ENCODE measurements around the gene COX6B2.

COX6B2 gene

GRCh38 chr19:55304279-55304978 lies 50.1 kb downstream of the COX6B2 start:
- Histone ChIP-seq H3K36me3 (replicated peaks; ENCODE audit: insufficient read depth, low read length) (no peaks in the 10 kb centered on the region), H3F3A (ENCODE audit: insufficient read depth, low read length) (peaks cover 12% of the 10 kb centered on the region), H3K27ac (ENCODE audit: low read length) (no peak overlapping the region), H3K4me3 (ENCODE audit: low read length) (no peak overlapping the region), H3K9me2 (replicated peaks; ENCODE audit: insufficient read depth, low read length) (no peaks in the 10 kb centered on the region), H3K79me2 (ENCODE audit: low read length) (peaks cover 9% of the 10 kb centered on the region; the same call in 1 of the 2 replicates), H3K27me3 (replicated peaks; ENCODE audit: insufficient read depth, low read length) (no peaks in the 10 kb centered on the region), H3K9ac (ENCODE audit: low read length) (no peak overlapping the region), H3K9me3 (replicated peaks; ENCODE audit: insufficient read depth, low read length) (no peaks in the 10 kb centered on the region), H4K20me1 (ENCODE audit: insufficient read depth, low read length) (no peaks in the 10 kb centered on the region), H2AFZ (ENCODE audit: low read length) (no peak overlapping the region), H3K4me1 (ENCODE audit: low read length) (peaks cover 14% of the 10 kb centered on the region), H3K4me2 (ENCODE audit: low read depth, low read length) (no peak overlapping the region)
- TF ChIP-seq EZH2phosphoT487 (IDR thresholded peaks at IDR 0.05; ENCODE audit: low read length) (no peak), EZH2 (optimal IDR thresholded peaks at IDR 0.05; ENCODE audit: low read depth, low read length) (no peak)
- TF ChIP-seq, protein P1, sequence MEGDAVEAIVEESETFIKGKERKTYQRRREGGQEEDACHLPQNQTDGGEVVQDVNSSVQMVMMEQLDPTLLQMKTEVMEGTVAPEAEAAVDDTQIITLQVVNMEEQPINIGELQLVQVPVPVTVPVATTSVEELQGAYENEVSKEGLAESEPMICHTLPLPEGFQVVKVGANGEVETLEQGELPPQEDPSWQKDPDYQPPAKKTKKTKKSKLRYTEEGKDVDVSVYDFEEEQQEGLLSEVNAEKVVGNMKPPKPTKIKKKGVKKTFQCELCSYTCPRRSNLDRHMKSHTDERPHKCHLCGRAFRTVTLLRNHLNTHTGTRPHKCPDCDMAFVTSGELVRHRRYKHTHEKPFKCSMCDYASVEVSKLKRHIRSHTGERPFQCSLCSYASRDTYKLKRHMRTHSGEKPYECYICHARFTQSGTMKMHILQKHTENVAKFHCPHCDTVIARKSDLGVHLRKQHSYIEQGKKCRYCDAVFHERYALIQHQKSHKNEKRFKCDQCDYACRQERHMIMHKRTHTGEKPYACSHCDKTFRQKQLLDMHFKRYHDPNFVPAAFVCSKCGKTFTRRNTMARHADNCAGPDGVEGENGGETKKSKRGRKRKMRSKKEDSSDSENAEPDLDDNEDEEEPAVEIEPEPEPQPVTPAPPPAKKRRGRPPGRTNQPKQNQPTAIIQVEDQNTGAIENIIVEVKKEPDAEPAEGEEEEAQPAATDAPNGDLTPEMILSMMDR (IDR thresholded peaks at IDR 0.05; ENCODE audit: low read length), result no peak
- no peak for DNase-seq

- H3K4me2 ChIP-seq (ENCODE audit: low read depth, low read length), result no peak overlapping the region
- H2AFZ ChIP-seq (ENCODE audit: low read length), result no peak overlapping the region
- H3K9me3 ChIP-seq (replicated peaks; ENCODE audit: insufficient read depth, low read length), result no peaks in the 10 kb centered on the region
- H3K79me2 ChIP-seq (ENCODE audit: low read length), result 0 out of 2 replicates have a peak, but pooled peaks cover 4% of the 10 kb centered on the region
- no peaks in the 10 kb centered on the region for H3K36me3 ChIP-seq (replicated peaks; ENCODE audit: insufficient read depth, low read length)
- H3K9me2 ChIP-seq (replicated peaks; ENCODE audit: insufficient read depth, low read length), result no peaks in the 10 kb centered on the region
- peaks cover 12% of the 10 kb centered on the region for H3F3A ChIP-seq (ENCODE audit: insufficient read depth, low read length)
- H3K4me3 ChIP-seq (ENCODE audit: low read length), result no peak overlapping the region
- H3K9ac ChIP-seq (ENCODE audit: low read length), result no peak overlapping the region
- H4K20me1 ChIP-seq (ENCODE audit: insufficient read depth, low read length), result no peaks in the 10 kb centered on the region
- TF ChIP-seq EZH2 (optimal IDR thresholded peaks at IDR 0.05; ENCODE audit: low read depth, low read length), result no peak
- TF ChIP-seq, protein P1 (IDR thresholded peaks at IDR 0.05; ENCODE audit: low read length), result no peak
- TF ChIP-seq EZH2phosphoT487 (IDR thresholded peaks at IDR 0.05; ENCODE audit: low read length), result no peak
- no peaks in the 10 kb centered on the region for H3K27me3 ChIP-seq (replicated peaks; ENCODE audit: insufficient read depth, low read length)
- H3K4me1 ChIP-seq (ENCODE audit: low read length), result peaks cover 9% of the 10 kb centered on the region
- H3K27ac ChIP-seq (ENCODE audit: low read length), result no peak overlapping the region
- DNase-seq, result no peak
These were observed 51.0 kb downstream of the COX6B2 start for GRCh38 chr19:55303477-55303876.

GRCh38 chr19:55302318-55302703 lies 52.2 kb downstream of the COX6B2 start:
- H3K4me2 ChIP-seq (ENCODE audit: low read depth, low read length), result peak overlapping the region; percentile 80

More at GRCh38 chr19:55302318-55302703, 52.2 kb downstream of the COX6B2 start:
- H3K36me3 ChIP-seq (replicated peaks; ENCODE audit: insufficient read depth, low read length), result no peaks in the 10 kb centered on the region
- H3K9me2 ChIP-seq (replicated peaks; ENCODE audit: insufficient read depth, low read length), result no peaks in the 10 kb centered on the region
- H3F3A ChIP-seq (ENCODE audit: insufficient read depth, low read length), result peaks cover 6% of the 10 kb centered on the region; the same call in 1 of the 2 replicates
- peak overlapping the region; percentile 76 for H2AFZ ChIP-seq (ENCODE audit: low read length)
- H3K9me3 ChIP-seq (replicated peaks; ENCODE audit: insufficient read depth, low read length), result no peaks in the 10 kb centered on the region
- DNase-seq, result no peak
- H3K4me1 ChIP-seq (ENCODE audit: low read length), result peaks cover 7% of the 10 kb centered on the region
- H3K9ac ChIP-seq (ENCODE audit: low read length), result peak overlapping the region; percentile 57
- H3K27me3 ChIP-seq (replicated peaks; ENCODE audit: insufficient read depth, low read length), result no peaks in the 10 kb centered on the region
- 0 out of 2 replicates have a peak, but pooled peaks cover 4% of the 10 kb centered on the region for H3K79me2 ChIP-seq (ENCODE audit: low read length)
- no peaks in the 10 kb centered on the region for H4K20me1 ChIP-seq (ENCODE audit: insufficient read depth, low read length)
- H3K4me3 ChIP-seq (ENCODE audit: low read length), result peak overlapping the region; percentile 62
- TF ChIP-seq EZH2phosphoT487 (IDR thresholded peaks at IDR 0.05; ENCODE audit: low read length) (no peak), EZH2 (optimal IDR thresholded peaks at IDR 0.05; ENCODE audit: low read depth, low read length) (no peak)
- TF ChIP-seq, protein P1 (IDR thresholded peaks at IDR 0.05; ENCODE audit: low read length), result no peak
- H3K27ac ChIP-seq (ENCODE audit: low read length), result no peak overlapping the region

Data from MM.1S (cell line).